GM21423 (cell line): Measurements from ENCODE around the gene CSNK1G3.

ENCODE experiments used
- ATAC-seq: cut with Tn5 transposase; IDR thresholded peaks from one replicate; pipeline ENCODE4 v1.9.1; 2021; ENCODE audit warnings: mild to moderate bottlenecking, moderate library complexity; ENCODE audit not compliant: unreplicated experiment

Gene CSNK1G3

GRCh38 chr5:123512611-123513461 is 859 bp downstream of the CSNK1G3 start:
- ATAC-seq, result peak; percentile 23

GRCh38 chr5:123514615-123515355 is 2.8 kb downstream of the CSNK1G3 start:
- ATAC-seq, result no peak

- no peak for ATAC-seq
These were observed 3.9 kb downstream of the CSNK1G3 start for GRCh38 chr5:123515904-123516303.

- no peak for ATAC-seq
These were observed 5.5 kb downstream of the CSNK1G3 start for GRCh38 chr5:123517476-123517875.

- peak; percentile 29 for ATAC-seq
These were observed 6.1 kb downstream of the CSNK1G3 start for GRCh38 chr5:123518111-123518510.

DNA sequence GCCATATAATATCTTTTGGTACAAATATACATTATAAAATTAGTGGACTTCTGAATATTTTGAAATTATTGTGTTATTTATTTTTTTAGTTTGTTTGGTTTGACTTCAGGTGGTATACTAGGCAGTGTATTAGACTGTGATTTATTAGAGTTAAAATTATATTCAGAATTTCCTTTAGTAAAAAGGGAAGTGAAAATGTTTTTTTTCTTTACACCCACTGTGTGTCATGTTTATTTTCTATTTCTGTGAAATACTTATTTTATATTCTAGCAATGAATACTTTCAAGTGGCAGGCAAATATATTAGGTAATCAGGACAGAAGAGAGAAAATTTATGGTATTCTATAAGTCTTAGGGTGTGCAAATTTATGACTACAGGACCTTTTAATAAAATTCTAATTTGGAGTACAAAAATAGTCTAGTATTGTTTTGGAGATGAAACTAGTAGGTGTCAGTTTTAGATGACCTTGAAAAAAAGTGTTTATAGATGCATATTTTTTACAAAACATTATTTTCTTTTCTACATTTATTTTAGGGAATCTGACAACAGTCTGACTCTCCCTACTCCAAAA is 8.8 kb downstream of the CSNK1G3 start:
- ATAC-seq, result peak; percentile 69

GRCh38 chr5:123524146-123524545 is 12.2 kb downstream of the CSNK1G3 start:
- ATAC-seq, result no peak

GRCh38 chr5:123527190-123527589 is 15.2 kb downstream of the CSNK1G3 start:
- no peak for ATAC-seq

DNA sequence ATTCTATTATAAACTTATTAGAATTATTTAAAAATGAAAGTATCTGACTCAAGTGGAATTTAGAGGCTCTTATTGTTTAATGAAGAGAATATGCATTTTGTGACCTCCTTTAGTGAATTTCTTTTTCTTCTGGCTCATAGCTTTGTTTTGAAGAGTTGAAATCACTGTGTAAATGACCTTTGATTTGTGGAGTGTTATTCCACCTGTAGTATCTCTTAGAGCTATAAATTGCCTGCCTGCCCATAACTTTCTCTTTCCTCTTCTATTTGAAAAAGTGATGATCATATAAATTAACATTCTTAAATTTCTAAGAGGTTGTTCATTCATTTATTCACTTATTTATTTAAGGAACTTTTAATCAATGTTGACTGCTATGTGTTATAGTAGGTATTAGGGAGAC is 16.1 kb downstream of the CSNK1G3 start:
- ATAC-seq, result no peak

- no peak for ATAC-seq
These were observed 16.9 kb downstream of the CSNK1G3 start for GRCh38 chr5:123528878-123529277.

- ATAC-seq, result no peak
These were observed 18.8 kb downstream of the CSNK1G3 start for GRCh38 chr5:123530728-123531127.

- ATAC-seq, result no peak
These were observed 23.7 kb downstream of the CSNK1G3 start for GRCh38 chr5:123535648-123536047.

DNA sequence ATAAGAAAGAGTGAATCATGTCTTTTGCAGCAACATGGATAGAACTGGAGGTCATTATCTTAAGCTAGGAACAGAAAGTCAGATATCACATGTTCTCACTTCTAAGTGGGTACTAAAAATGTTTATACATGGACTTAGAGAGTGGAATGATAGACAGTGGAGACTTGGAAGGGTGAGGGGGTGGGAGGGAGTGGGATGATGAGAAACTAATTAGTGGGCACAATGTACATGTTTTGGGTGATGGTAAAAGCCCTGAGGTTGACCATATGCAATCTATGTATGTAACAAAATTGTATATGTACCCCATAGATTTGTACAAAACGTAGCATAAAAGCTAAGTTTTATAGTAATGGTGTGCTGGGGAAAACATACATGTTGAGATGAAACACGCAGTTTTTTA is 25.3 kb downstream of the CSNK1G3 start:
- no peak for ATAC-seq

- no peak for ATAC-seq
These were observed 25.9 kb downstream of the CSNK1G3 start for GRCh38 chr5:123537845-123538244.

DNA sequence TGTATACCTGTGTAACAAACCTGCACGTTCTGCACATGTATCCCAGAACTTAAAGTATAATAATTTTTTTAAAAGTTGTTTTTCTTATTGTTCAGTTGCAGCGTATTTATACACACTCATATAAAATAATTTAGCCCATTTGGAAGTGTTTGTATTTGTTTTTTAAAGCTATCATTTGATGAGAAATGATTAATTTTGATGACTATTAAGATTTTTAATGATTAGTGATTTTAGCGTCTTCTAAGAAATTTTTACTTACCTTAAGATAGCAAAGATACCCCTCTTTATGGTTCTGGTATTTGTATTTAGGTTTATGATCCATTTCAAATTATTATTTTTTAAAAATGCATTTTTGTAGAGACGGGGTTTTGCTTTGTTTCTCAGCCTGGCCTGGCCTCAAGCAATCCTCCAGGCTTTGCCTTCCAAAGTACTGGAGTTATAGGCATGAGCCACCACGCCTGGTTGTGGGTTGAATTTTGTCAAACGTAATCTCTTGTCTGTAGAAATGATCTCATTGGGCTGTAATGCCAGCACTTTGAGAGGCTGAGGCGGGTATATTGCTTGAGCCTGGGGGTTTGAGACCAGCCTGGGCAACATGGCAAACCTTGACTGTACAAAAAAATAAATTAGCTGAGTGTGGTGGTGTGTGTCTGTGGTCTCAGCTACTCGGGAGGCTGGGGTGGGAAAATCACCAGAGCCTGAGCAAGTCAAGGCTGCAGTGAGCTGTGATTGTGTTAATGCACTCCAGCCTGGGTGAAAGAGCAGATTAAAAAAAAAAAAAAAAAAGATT is 26.9 kb downstream of the CSNK1G3 start:
- no peak for ATAC-seq

DNA sequence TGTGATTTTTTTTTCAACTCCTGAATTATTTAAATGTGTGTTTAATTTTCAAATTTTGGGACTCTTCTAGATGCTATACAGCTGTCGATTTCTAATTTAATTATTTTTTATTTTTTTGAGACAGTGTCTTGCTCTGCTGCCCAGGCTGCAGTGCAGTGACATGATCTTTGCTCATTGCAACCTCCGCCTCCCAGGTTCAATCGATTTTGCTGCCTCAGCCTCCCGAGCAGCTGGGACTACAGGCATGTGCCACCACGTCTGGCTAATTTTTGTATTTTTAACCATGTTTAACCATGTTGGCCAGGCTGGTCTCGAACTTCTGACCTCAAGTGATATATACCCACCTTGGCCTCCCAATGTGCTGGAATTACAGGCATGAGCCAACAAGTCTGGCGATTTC is 28.6 kb downstream of the CSNK1G3 start:
- ATAC-seq, result no peak

GRCh38 chr5:123543438-123543837 is 31.5 kb downstream of the CSNK1G3 start:
- ATAC-seq, result no peak

DNA sequence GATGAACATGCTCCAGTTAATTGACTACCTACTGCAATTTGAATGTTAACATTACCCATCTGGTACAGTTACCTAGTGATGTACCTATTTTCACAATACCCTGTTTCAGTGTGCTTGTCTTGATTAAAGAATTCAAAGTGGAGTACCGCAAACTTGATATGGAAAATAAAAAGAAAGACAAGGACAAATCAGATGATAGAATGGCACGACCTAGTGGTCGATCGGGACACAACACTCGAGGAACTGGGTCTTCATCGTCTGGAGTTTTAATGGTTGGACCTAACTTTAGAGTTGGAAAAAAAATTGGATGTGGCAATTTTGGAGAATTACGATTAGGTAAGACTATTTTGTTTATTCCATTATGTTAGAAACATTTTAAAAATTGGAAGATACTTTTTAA is 33.5 kb downstream of the CSNK1G3 start:
- ATAC-seq, result no peak

DNA sequence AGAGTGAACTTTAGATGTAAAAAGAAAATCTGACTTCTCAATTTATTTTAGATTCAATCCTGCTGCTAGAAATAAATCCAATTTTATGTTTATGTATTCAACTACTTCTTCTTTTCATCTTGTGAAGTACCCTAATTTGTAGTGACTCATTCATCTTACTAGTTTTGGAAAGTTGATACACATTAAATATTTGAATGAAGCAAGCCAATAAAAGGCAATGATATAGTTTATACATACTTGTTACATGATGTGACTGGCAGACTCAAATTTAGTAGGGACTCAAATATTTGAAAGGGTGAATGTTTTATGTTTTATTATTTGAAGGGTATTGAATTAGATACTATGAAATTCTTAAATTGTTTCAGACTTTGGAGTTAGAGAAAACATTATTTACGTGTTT is 34.7 kb downstream of the CSNK1G3 start:
- ATAC-seq, result no peak

DNA sequence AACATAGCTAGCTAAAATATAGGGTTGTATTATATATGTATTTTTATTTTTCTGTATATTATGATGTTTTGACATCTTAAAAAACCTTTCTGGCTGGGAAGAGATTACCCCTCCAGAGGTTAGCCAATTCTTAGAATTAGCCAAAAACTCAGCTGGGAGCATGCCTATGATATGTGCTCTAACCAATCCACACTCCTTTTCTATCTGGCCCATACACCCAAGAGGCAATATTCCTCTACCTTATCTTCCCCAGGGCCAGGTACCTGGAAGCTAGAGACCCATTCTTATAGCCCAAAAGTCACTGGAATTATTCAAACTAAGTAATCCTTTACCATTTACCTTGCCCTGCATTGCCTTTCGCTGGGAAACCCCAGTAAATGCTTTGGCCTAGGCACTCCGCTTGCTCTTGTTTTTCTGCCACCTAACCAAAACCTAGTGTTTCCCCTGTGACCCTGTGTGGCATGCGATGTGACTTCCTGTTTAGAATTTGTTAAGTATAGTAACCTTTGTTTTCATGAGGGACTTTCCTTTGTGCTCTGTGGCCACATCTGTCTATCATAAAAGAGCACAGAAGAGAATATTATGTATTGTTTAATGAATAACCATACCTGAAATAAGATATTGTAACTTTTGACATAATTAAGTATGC is 37.4 kb downstream of the CSNK1G3 start:
- peak; percentile 99 for ATAC-seq

DNA sequence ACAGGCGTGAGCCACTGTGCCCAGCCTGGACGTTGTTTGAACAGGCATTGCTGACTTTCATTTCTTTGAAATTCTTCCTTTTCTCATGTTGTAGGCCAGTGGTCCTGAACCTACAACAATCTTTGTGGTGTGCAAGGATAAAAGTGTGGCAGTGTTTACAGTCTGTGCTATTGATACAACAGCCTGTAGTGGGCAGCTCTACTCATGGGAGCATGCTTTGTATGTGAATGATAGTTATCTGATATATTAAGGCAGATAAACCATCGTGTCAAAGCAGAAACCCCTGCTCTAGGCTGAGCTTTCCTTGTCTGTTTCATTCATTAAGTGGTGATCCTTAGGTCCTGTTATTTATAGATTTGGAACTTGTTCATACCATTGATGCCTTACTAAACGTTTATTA is 42.6 kb downstream of the CSNK1G3 start:
- no peak for ATAC-seq
